Naive thymus-derived CD4-positive, alpha-beta T cell (primary cell): ENCODE measurements around the gene NISCH. TPM values are rescaled to one million over a fixed set of nuclear protein-coding genes. Genes with fewer than 3 reads are reported as not detected.

ENCODE experiments used
- ATAC-seq: fragments of 150-1000 bp; cut with Tn5 transposase; 2 replicates; pipeline ENCODE4 v1.10.0; 2021; ENCODE audit warnings: mild to moderate bottlenecking, moderate library complexity
- CTCF ChIA-PET: fragments of 350-600 bp; sonication (Branson Sonifier 250); formaldehyde crosslinking; loops from one replicate; lab custom pipeline; 2021; ENCODE audit warnings: antibody characterized with exemption; lab: Charles Lee
- POLR2A ChIA-PET: fragments of 350-600 bp; sonication (Branson Sonifier 250); formaldehyde crosslinking; loops from one replicate; lab custom pipeline; 2021; ENCODE audit warnings: antibody characterized with exemption, inconsistent platforms; lab: Charles Lee
- DNase-seq, 9 donors: peaks; one replicate each; pipeline versions ENCODE4 v3.0.0 to v3.0.0-alpha.2; 2020 to 2022; ENCODE audit warnings: mixed read lengths in 1 of 9
- H3K27ac ChIP-seq: one replicate; pipeline ENCODE4 v1.7.0; 2013; ENCODE audit warnings: mild to moderate bottlenecking, low read depth, low read length, moderate library complexity
- H3K27me3 ChIP-seq, 2 donors: one replicate each; pipeline ENCODE4 v1.7.0; 2013; ENCODE audit warnings: low read length in 2 of 2, mild to moderate bottlenecking in 2 of 2, moderate library complexity in 2 of 2; ENCODE audit not compliant: control insufficient read depth in 2 of 2, insufficient read depth in 2 of 2
- H3K36me3 ChIP-seq, 3 experiments: 1 replicate in 2 of 3; 2 replicates in 1 of 3; pipeline ENCODE4 v1.7.0; 2013; ENCODE audit warnings: low read length in 3 of 3, mild to moderate bottlenecking in 3 of 3, moderate library complexity in 1 of 3; ENCODE audit not compliant: insufficient read depth in 3 of 3, control insufficient read depth in 2 of 3
- H3K4me1 ChIP-seq, 2 donors: one replicate each; pipeline ENCODE4 v1.7.0; 2013; ENCODE audit warnings: low read length in 2 of 2, mild to moderate bottlenecking in 2 of 2, moderate library complexity in 1 of 2; ENCODE audit not compliant: control insufficient read depth in 2 of 2, insufficient read depth in 2 of 2
- H3K4me3 ChIP-seq: 2 replicates; pipeline ENCODE4 v1.7.0; 2013; ENCODE audit warnings: mild to moderate bottlenecking, low read length
- H3K9me3 ChIP-seq, 3 experiments: 1 replicate in 2 of 3; 2 replicates in 1 of 3; pipeline ENCODE4 v1.7.0; 2013; ENCODE audit warnings: low read length in 3 of 3; ENCODE audit not compliant: control insufficient read depth in 2 of 3
- H3K27ac Mint-ChIP-seq, 9 donors: one replicate each; pipeline ENCODE4 v1.8.0; 2020 to 2022; ENCODE audit warnings: mixed read lengths in 9 of 9, mild to moderate bottlenecking in 8 of 9, moderate library complexity in 5 of 9, inconsistent platforms in 2 of 9
- H3K27me3 Mint-ChIP-seq, 5 donors: one replicate each; pipeline ENCODE4 v1.8.0; 2021 to 2022; ENCODE audit warnings: mixed read lengths in 5 of 5, mild to moderate bottlenecking in 1 of 5
- H3K36me3 Mint-ChIP-seq, 5 donors: one replicate each; pipeline ENCODE4 v1.8.0; 2020 to 2022; ENCODE audit warnings: mixed read lengths in 5 of 5, mild to moderate bottlenecking in 3 of 5, inconsistent platforms in 1 of 5
- H3K4me1 Mint-ChIP-seq, 7 donors: one replicate each; pipeline ENCODE4 v1.8.0; 2020 to 2022; ENCODE audit warnings: mixed read lengths in 7 of 7, mild to moderate bottlenecking in 3 of 7, inconsistent platforms in 1 of 7
- H3K4me3 Mint-ChIP-seq, 10 donors: one replicate each; pipeline ENCODE4 v1.8.0; 2020 to 2022; ENCODE audit warnings: mild to moderate bottlenecking in 10 of 10, mixed read lengths in 10 of 10, moderate library complexity in 6 of 10, inconsistent platforms in 2 of 10
- H3K9me3 Mint-ChIP-seq, 11 donors: one replicate each; pipeline ENCODE4 v1.8.0; 2020 to 2022; ENCODE audit warnings: mixed read lengths in 11 of 11, mild to moderate bottlenecking in 4 of 11, inconsistent platforms in 1 of 11, moderate library complexity in 1 of 11
- intact Hi-C, 2 donors: fragments of 100-400 bp; cut with micrococcal nuclease; formaldehyde crosslinking; loops; one replicate each; pipeline ENCODE4 v1.15.1; 2023
- polyA plus RNA-seq, 2 donors: library from polyadenylated mRNA; unstranded; fragments of 300-500 nt; fragmentation: Illumina TruSeq; gene quantifications; one replicate each; pipeline ENCODE4 v1.2.3, GENCODE V29; 2021
- total RNA-seq, 6 experiments: library from RNA in 5 of 6; stranded (reverse) in 5 of 6; gene quantifications; 1 replicate in 5 of 6; 2 replicates in 1 of 6; pipeline ENCODE4 v1.2.3 and lab custom pipeline; 2021 to 2026

Gene NISCH
- total and polyA plus RNA-seq, 7 experiments from 2014 or later: 21.4 to 210 (median 131) TPM

- peaks cover 0 to 2% (median 0%) of the 10 kb centered on the region in 7 donors for H3K4me1 Mint-ChIP-seq
- Histone ChIP-seq H3K4me3 (no peak overlapping the region), H3K4me1 (no peaks in the 10 kb centered on the region), H3K9me3 (no peaks in the 10 kb centered on the region), H3K27ac (no peak overlapping the region), H3K36me3 (no peaks in the 10 kb centered on the region), H3K27me3 (no peaks in the 10 kb centered on the region)
- intact Hi-C loops: no loop called here
- ChIA-PET CTCF (no interaction called here), POLR2A (no interaction called here)
- DNase-seq (no peak), ATAC-seq (no peak)
- no peaks in the 10 kb centered on the region for H3K27me3 Mint-ChIP-seq
- H3K27ac Mint-ChIP-seq: peak overlapping the region in 1 of 9 donors; percentile 46
- no peaks in the 10 kb centered on the region for H3K36me3 Mint-ChIP-seq
- H3K4me3 Mint-ChIP-seq: no peak overlapping the region
- peaks cover 0 to 1% (median 0%) of the 10 kb centered on the region in 11 donors for H3K9me3 Mint-ChIP-seq
Measured at GRCh38 chr3:52516509-52517195, 61.2 kb downstream of the NISCH start.

GRCh38 chr3:52517796-52518722 lies 62.7 kb downstream of the NISCH start:
- no peaks in the 10 kb centered on the region for H3K36me3 Mint-ChIP-seq
- Histone ChIP-seq H3K27ac (no peak overlapping the region), H3K36me3 (no peaks in the 10 kb centered on the region), H3K9me3 (no peaks in the 10 kb centered on the region), H3K4me1 (no peaks in the 10 kb centered on the region), H3K27me3 (no peaks in the 10 kb centered on the region), H3K4me3 (no peak overlapping the region)
- H3K4me1 Mint-ChIP-seq: peaks cover 0 to 2% (median 0%) of the 10 kb centered on the region in 7 donors
- ATAC-seq (no peak), DNase-seq (no peak)
- H3K27ac Mint-ChIP-seq: no peak overlapping the region
- intact Hi-C loops: no loop called here
- H3K4me3 Mint-ChIP-seq: no peak overlapping the region
- peaks cover 0 to 1% (median 0%) of the 10 kb centered on the region in 11 donors for H3K9me3 Mint-ChIP-seq
- POLR2A ChIA-PET: no interaction called here
- H3K27me3 Mint-ChIP-seq: no peaks in the 10 kb centered on the region
- CTCF ChIA-PET: interaction anchor here (1.0 kb wide), 1 partner anchor 18 kb away, joined by 3 read pairs; the partner anchor contains the start of gene UQCC5

GRCh38 chr3:52518723-52519444 lies 63.5 kb downstream of the NISCH start:
- H3K27me3 ChIP-seq: no peaks in the 10 kb centered on the region
- Mint-ChIP-seq H3K4me3 (no peak overlapping the region), H3K27me3 (no peaks in the 10 kb centered on the region), H3K36me3 (no peaks in the 10 kb centered on the region), H3K9me3 (peaks cover 0 to 1% (median 0%) of the 10 kb centered on the region in 11 donors), H3K27ac (no peak overlapping the region), H3K4me1 (peaks cover 0 to 2% (median 0%) of the 10 kb centered on the region in 7 donors)
- POLR2A ChIA-PET: no interaction called here
- ATAC-seq: no peak
- H3K9me3 ChIP-seq: no peaks in the 10 kb centered on the region
- H3K36me3 ChIP-seq: no peaks in the 10 kb centered on the region
- CTCF ChIA-PET: no interaction called here
- no peak overlapping the region for H3K27ac ChIP-seq
- DNase-seq: no peak
- H3K4me3 ChIP-seq: no peak overlapping the region
- intact Hi-C loops: no loop called here
- no peaks in the 10 kb centered on the region for H3K4me1 ChIP-seq

GRCh38 chr3:52519445-52520140 lies 64.2 kb downstream of the NISCH start:
- Mint-ChIP-seq H3K36me3 (peaks cover 0 to 3% (median 0%) of the 10 kb centered on the region in 5 donors), H3K4me1 (peaks cover 0 to 2% (median 0%) of the 10 kb centered on the region in 7 donors), H3K27ac (no peak overlapping the region), H3K27me3 (no peaks in the 10 kb centered on the region), H3K4me3 (no peak overlapping the region), H3K9me3 (peaks cover 0 to 1% (median 0%) of the 10 kb centered on the region in 11 donors)
- Histone ChIP-seq H3K36me3 (no peaks in the 10 kb centered on the region), H3K9me3 (no peaks in the 10 kb centered on the region), H3K4me1 (no peaks in the 10 kb centered on the region), H3K27me3 (no peaks in the 10 kb centered on the region), H3K27ac (no peak overlapping the region), H3K4me3 (no peak overlapping the region)
- no peak for ATAC-seq
- intact Hi-C loops: no loop called here
- ChIA-PET POLR2A (no interaction called here), CTCF (no interaction called here)
- no peak for DNase-seq

- Histone ChIP-seq H3K27me3 (no peaks in the 10 kb centered on the region), H3K27ac (no peak overlapping the region), H3K9me3 (no peaks in the 10 kb centered on the region), H3K4me1 (no peaks in the 10 kb centered on the region), H3K36me3 (no peaks in the 10 kb centered on the region), H3K4me3 (no peak overlapping the region)
- no peak overlapping the region for H3K4me3 Mint-ChIP-seq
- H3K9me3 Mint-ChIP-seq: peaks cover 0 to 1% (median 0%) of the 10 kb centered on the region in 11 donors
- no peak for DNase-seq
- H3K36me3 Mint-ChIP-seq: peaks cover 0 to 3% (median 0%) of the 10 kb centered on the region in 5 donors
- H3K27me3 Mint-ChIP-seq: no peaks in the 10 kb centered on the region
- intact Hi-C loops: no loop called here
- no peak overlapping the region for H3K27ac Mint-ChIP-seq
- CTCF ChIA-PET: no interaction called here
- peaks cover 0 to 2% (median 0%) of the 10 kb centered on the region in 7 donors for H3K4me1 Mint-ChIP-seq
- no peak for ATAC-seq
- POLR2A ChIA-PET: no interaction called here
Measured at GRCh38 chr3:52520141-52520667, 64.8 kb downstream of the NISCH start.
